Psoas muscle (tissue), 8 donors: ENCODE results near the gene LSP1. TPM values are rescaled to one million over a fixed set of nuclear protein-coding genes. Genes with fewer than 3 reads are reported as not detected.
"Not testable (repeated sequence)": the region's sequence is repeated elsewhere in the genome, so short reads cannot be mapped to it uniquely, and the experiment has no call there.

ENCODE experiments used
- ATAC-seq, 4 donors: fragments of 200-7000 bp; cut with Tn5 transposase; one replicate each; pipeline ENCODE4 v1.9.1; 2020; ENCODE audit warnings: moderate library complexity in 3 of 4, mild to moderate bottlenecking in 2 of 4
- DNase-seq, 2 donors: peaks; one replicate each; pipeline ENCODE4 v3.0.0-alpha.2; 2020
- H3K27ac ChIP-seq: fragments of 200-600 bp; one replicate; pipeline ENCODE4 v1.8.0; 2022
- H3K27me3 ChIP-seq, 3 donors: fragments of 200-600 bp in 1 of 3; one replicate each; pipeline versions ENCODE4 v1.6.1 to v1.8.0; 2013 to 2022; ENCODE audit warnings: low read length in 2 of 3, mild to moderate bottlenecking in 2 of 3, moderate library complexity in 1 of 3; ENCODE audit not compliant: insufficient read depth in 3 of 3
- H3K36me3 ChIP-seq, 2 donors: fragments of 200-600 bp in 1 of 2; one replicate each; pipeline versions ENCODE4 v1.6.1 to v1.8.0; 2013 to 2022; ENCODE audit warnings: low read depth in 1 of 2, mild to moderate bottlenecking in 1 of 2, moderate library complexity in 1 of 2; ENCODE audit not compliant: insufficient read depth in 1 of 2
- H3K4me1 ChIP-seq: fragments of 200-600 bp; one replicate; pipeline ENCODE4 v1.8.0; 2022
- H3K4me3 ChIP-seq: fragments of 200-600 bp; one replicate; pipeline ENCODE4 v1.8.0; 2022; ENCODE audit warnings: mild to moderate bottlenecking
- H3K9me3 ChIP-seq: fragments of 200-600 bp; one replicate; pipeline ENCODE4 v1.8.0; 2022
- CTCF ChIP-seq: fragments of 200-600 bp; IDR thresholded peaks from one replicate; pipeline ENCODE4 v1.8.0; 2022; ENCODE audit warnings: antibody characterized with exemption
- WGBS, 3 donors: extraction: QIAGEN DNeasy Blood & Tissue Kit; methylation state at CpG; one replicate each; pipeline versions ENCODE4 v1.1.6 to v1.1.7; 2013; 5-methylcytosine and 5-hydroxymethylcytosine counted together
- intact Hi-C, 2 donors: fragments of 100-400 bp; cut with DNase I; formaldehyde crosslinking; loops; one replicate each; pipeline versions ENCODE4 v1.11.0 to v1.14.2; 2022
- long read RNA-seq, 2 donors: library from polyadenylated mRNA; unstranded; transcript quantifications; one replicate each; pipeline ENCODE4 v2.0.0, GENCODE V29; 2021
- polyA plus RNA-seq, 3 donors: library from polyadenylated mRNA; stranded (reverse); fragments of 200-250 nt; gene quantifications; one replicate each; pipeline ENCODE4 v1.2.3, GENCODE V29; 2013
- total RNA-seq, 4 donors: library from RNA; stranded (reverse); fragmentation: NEBNext Ultra II Directional in 2 of 4; extraction: Animal tissue kit (Norgen Biotek cat#: 25700) in 2 of 4; gene quantifications; one replicate each; pipeline versions ENCODE4 v1.2.1 to v1.2.4, GENCODE V29; 2021 to 2023
- donor health status: healthy with polysubstance abuse.
- donor health status: DM: no; HTN: no; CAD: no; lungs with moderate emphysema.
- donor health status: Bipolar disorder and iron deficiency.
- donor health status: healthy.
- donor health status: DM: yes; HTN: yes; CAD: no.
- donor health status: DM: no; HTN: no; CAD: no.
- donor health status: DM: no; HTN: no; CAD: no.
- donor health status: DM: yes; HTN: yes; CAD: no.

The LSP1 gene, protein sequence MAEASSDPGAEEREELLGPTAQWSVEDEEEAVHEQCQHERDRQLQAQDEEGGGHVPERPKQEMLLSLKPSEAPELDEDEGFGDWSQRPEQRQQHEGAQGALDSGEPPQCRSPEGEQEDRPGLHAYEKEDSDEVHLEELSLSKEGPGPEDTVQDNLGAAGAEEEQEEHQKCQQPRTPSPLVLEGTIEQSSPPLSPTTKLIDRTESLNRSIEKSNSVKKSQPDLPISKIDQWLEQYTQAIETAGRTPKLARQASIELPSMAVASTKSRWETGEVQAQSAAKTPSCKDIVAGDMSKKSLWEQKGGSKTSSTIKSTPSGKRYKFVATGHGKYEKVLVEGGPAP
- 10 to 100 TPM; 14.4 to 27.1 (median 19.1) TPM for total RNA-seq
- 10 to 100 TPM in 1 of 3 donors, 1 to 10 TPM in 2; 7.5 to 11.5 (median 9.4) TPM for polyA plus RNA-seq
- long read RNA-seq, donor 1, partial matches to known transcripts: 1 of 14 reads
- long read RNA-seq, donor 1, other reads (novel, unspliced or antisense): 7 of 14 reads
- long read RNA-seq, donor 2, transcript LSP1-204 (11 exons, 2,640 nt): major isoform, 8 of 22 reads
- long read RNA-seq, donor 2, transcript LSP1-203 (11 exons, 1,785 nt): minor isoform, 6 of 22 reads
- long read RNA-seq, donor 2, partial matches to known transcripts: 0 of 22 reads
- long read RNA-seq, donor 2, other reads (novel, unspliced or antisense): 7 of 22 reads

DNA sequence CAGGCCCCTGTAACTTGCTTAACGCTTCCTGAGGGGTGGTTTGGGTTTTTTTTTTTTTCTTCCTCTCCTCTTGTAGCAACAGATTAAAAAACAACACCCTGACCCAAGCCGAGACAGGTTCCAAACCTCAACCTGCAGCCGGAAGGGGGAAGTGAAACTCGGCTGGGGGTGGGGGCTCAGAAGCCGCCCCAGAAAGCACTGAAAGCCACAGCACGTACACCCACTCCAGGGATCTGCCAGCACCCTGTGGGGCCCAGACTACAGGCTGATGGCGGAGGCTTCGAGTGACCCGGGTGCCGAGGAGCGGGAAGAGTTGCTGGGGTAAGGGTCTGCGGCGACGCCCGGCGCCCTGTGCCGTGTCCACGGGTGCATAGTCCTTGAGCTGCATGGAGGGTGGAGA lies at the start of gene LSP1:
TSS of gene LSP1 (plus strand) at position 208 of the 400 bp plus-strand sequence. CDS start at position 269, 61 bp downstream.
- ATAC-seq (no peak), DNase-seq (peak in 1 of 2 donors; percentile 55)
- Histone ChIP-seq H3K4me3 (peak within 1 kb of the TSS; percentile 34), H3K4me1 (peaks cover 12% of the 10 kb centered on the region), H3K27ac (peak within 1 kb of the TSS; percentile 26), H3K27me3 (no peaks in the 10 kb centered on the region), H3K9me3 (no peaks in the 10 kb centered on the region), H3K36me3 (no peaks in the 10 kb centered on the region)
- no peak for TF ChIP-seq CTCF
- 78 to 83% (median 79%) methylated on average over 18 of the region's 18 CpGs for WGBS, 3 donors
- intact Hi-C loops: no loop called here

DNA sequence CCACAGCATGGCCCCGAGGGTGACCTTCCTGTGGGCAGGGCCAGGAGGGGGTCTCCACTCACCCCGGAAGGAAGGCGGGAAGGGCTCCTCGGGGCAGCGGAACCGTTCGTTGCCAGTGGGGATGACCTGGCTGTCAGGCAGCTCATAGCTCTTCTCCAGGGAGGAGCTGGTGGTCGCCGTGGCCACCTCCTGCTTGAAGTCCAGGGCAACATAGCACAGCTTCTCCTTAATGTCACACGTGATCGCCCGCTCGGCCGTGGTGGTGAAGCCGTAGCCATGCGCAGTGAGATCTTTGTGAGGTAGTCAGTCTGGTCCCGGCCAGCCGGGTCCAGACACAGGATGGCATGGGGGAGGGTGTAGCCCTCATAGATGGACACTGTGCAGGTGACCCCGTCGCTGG lies 49.6 kb upstream of the LSP1 start:
- H3K4me1 ChIP-seq: no peaks in the 10 kb centered on the region
- DNase-seq: no peak
- H3K36me3 ChIP-seq: no peaks in the 10 kb centered on the region
- intact Hi-C loops: no loop called here
- H3K4me3 ChIP-seq: no peak overlapping the region
- no peak for ATAC-seq
- no peak for TF ChIP-seq CTCF
- H3K27me3 ChIP-seq: peaks cover 0 to 20% (median 0%) of the 10 kb centered on the region in 3 donors
- no peak overlapping the region for H3K27ac ChIP-seq
- H3K9me3 ChIP-seq: no peaks in the 10 kb centered on the region
- WGBS, 3 donors: 89 to 93% (median 93%) methylated on average over 20 of the region's 20 CpGs

- DNase-seq, H3K27ac ChIP-seq, intact Hi-C loops, H3K36me3 ChIP-seq, H3K9me3 ChIP-seq, ATAC-seq, H3K4me3 ChIP-seq, H3K4me1 ChIP-seq: not testable (repeated sequence)
- 93 to 94% (median 94%) methylated on average over 18 to 29 of the region's 42 CpGs for WGBS, 3 donors
- peaks cover 0 to 17% (median 0%) of the 10 kb centered on the region in 3 donors for H3K27me3 ChIP-seq
Measured at GRCh38 chr11:1803835-1804519, 48.9 kb upstream of the LSP1 start.

DNA sequence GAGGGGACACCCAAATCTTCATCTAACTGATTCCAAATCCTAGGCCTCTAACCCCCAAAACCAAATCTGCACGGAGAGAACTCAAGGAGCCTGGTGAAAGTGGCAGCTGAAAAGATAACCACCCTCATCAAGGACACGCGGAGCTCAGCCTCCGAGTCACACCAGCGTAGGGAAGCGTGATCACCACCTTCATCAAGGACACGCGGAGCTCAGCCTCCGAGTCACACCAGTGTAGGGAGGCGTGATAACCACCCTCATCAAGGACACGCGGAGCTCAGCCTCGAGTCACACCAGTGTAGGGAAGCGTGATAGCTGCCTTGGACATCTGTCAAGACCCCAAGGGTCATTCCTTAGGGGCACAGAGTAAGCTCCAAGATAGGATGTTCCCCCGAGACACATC lies 47.4 kb upstream of the LSP1 start:
- Histone ChIP-seq H3K9me3 (no peaks in the 10 kb centered on the region), H3K27ac (no peak overlapping the region), H3K4me3 (no peak overlapping the region), H3K27me3 (peaks cover 0 to 17% (median 0%) of the 10 kb centered on the region in 3 donors), H3K4me1 (no peaks in the 10 kb centered on the region), H3K36me3 (no peaks in the 10 kb centered on the region)
- intact Hi-C loops: no loop called here
- no peak for DNase-seq
- ATAC-seq: no peak
- 85 to 91% (median 88%) methylated on average over 15 of the region's 15 CpGs for WGBS, 3 donors
- no peak for TF ChIP-seq CTCF
